SU-DHL-6 (cell line): ENCODE results near the gene MEX3A.

Experiments
- H2AFZ ChIP-seq: fragments of 200-600 bp; sonication (generic); 2 replicates; pipeline ENCODE4 v1.6.1; 2014; ENCODE audit warnings: low read depth, mild to moderate bottlenecking, moderate library complexity, mixed read lengths, antibody characterized with exemption, low read length; ENCODE audit not compliant: severe bottlenecking
- H3F3A ChIP-seq: fragments of 200-600 bp; shearing (Covaris generic); 2 replicates; pipeline ENCODE4 v1.6.0; 2016; ENCODE audit warnings: antibody characterized with exemption, mild to moderate bottlenecking; ENCODE audit not compliant: insufficient read depth
- H3K27ac ChIP-seq: fragments of 200-600 bp; sonication (generic); 2 replicates; pipeline ENCODE4 v1.5.1; 2016; ENCODE audit warnings: low read depth, mild to moderate bottlenecking, low read length, moderate library complexity, mixed read lengths
- H3K27me3 ChIP-seq: fragments of 200-600 bp; sonication (generic), shearing (Covaris generic); 2 replicates; pipeline ENCODE4 v1.6.0; 2014; ENCODE audit warnings: mild to moderate bottlenecking, low read length
- H3K36me3 ChIP-seq: fragments of 200-600 bp; sonication (generic); 2 replicates; pipeline ENCODE4 v1.6.1; 2014; ENCODE audit warnings: mild to moderate bottlenecking, low read length, mixed read lengths
- H3K4me2 ChIP-seq: fragments of 300-600, 200-600 bp; shearing (Covaris generic), sonication (generic); 2 replicates; pipeline ENCODE4 v1.6.0; 2014; ENCODE audit warnings: low read length, low read depth, mild to moderate bottlenecking; ENCODE audit not compliant: poor library complexity, severe bottlenecking
- H3K4me3 ChIP-seq: fragments of 200-600 bp; sonication (generic); 2 replicates; pipeline ENCODE4 v1.5.1; 2014; ENCODE audit warnings: antibody characterized with exemption, low read length, mild to moderate bottlenecking, mixed read lengths; ENCODE audit not compliant: insufficient read depth, poor library complexity, severe bottlenecking
- H3K79me2 ChIP-seq: fragments of 200-600 bp; sonication (generic); 2 replicates; pipeline ENCODE4 v1.6.1; 2014; ENCODE audit warnings: mild to moderate bottlenecking, low read length, moderate library complexity; ENCODE audit not compliant: insufficient read depth
- H3K9ac ChIP-seq: fragments of 200-600 bp; sonication (generic); 2 replicates; pipeline ENCODE4 v1.7.0; 2014; ENCODE audit warnings: mild to moderate bottlenecking, low read length
- H3K9me2 ChIP-seq: fragments of 200-600 bp; sonication (generic); replicated peaks from 2 replicates; pipeline ENCODE4 v1.6.1; 2014; ENCODE audit warnings: low read length; ENCODE audit not compliant: insufficient read depth
- H3K9me3 ChIP-seq: fragments of 200-600 bp; sonication (generic); 2 replicates; pipeline ENCODE4 v1.6.1; 2014; ENCODE audit warnings: low read length, mixed read lengths; ENCODE audit not compliant: insufficient read depth
- H4K20me1 ChIP-seq: fragments of 200-600 bp; sonication (generic); 2 replicates; pipeline ENCODE4 v1.6.1; 2014; ENCODE audit warnings: low read depth, mild to moderate bottlenecking, antibody characterized with exemption, low read length, moderate library complexity, mixed read lengths
- CTCF ChIP-seq: fragments of 200-600 bp; sonication (generic); IDR thresholded peaks from one replicate; pipeline ENCODE4 v1.5.1; 2017; ENCODE audit warnings: antibody characterized with exemption, mild to moderate bottlenecking, low read length, moderate library complexity; ENCODE audit not compliant: insufficient read depth, poor library complexity, severe bottlenecking
- EZH2phosphoT487 ChIP-seq: fragments of 200-600 bp; sonication (generic), shearing (Covaris generic); conservative IDR thresholded peaks from 2 replicates; pipeline ENCODE4 v1.6.1; 2018; ENCODE audit warnings: mild to moderate bottlenecking, antibody characterized with exemption, low read length, moderate library complexity, mixed read lengths

MEX3A gene

GRCh38 chr1:156099282-156099681 is 17.0 kb upstream of the MEX3A start:
- no peak for TF ChIP-seq EZH2phosphoT487
- TF ChIP-seq CTCF: no peak
- Histone ChIP-seq H3K27ac (no peak overlapping the region), H3K36me3 (no peaks in the 10 kb centered on the region), H3K27me3 (no peaks in the 10 kb centered on the region), H4K20me1 (no peaks in the 10 kb centered on the region), H3K9me3 (no peaks in the 10 kb centered on the region), H3F3A (no peaks in the 10 kb centered on the region), H3K9me2 (no peaks in the 10 kb centered on the region), H3K79me2 (no peaks in the 10 kb centered on the region), H3K9ac (no peak overlapping the region), H3K4me3 (no peak overlapping the region), H2AFZ (no peak overlapping the region), H3K4me2 (no peak overlapping the region)

GRCh38 chr1:156098784-156099183 is 16.5 kb upstream of the MEX3A start:
- Histone ChIP-seq H3K27ac (no peak overlapping the region), H3F3A (no peaks in the 10 kb centered on the region), H3K36me3 (no peaks in the 10 kb centered on the region), H2AFZ (no peak overlapping the region), H3K9ac (no peak overlapping the region), H3K27me3 (no peaks in the 10 kb centered on the region), H3K79me2 (no peaks in the 10 kb centered on the region), H3K4me2 (no peak overlapping the region), H4K20me1 (no peaks in the 10 kb centered on the region), H3K9me3 (no peaks in the 10 kb centered on the region), H3K9me2 (no peaks in the 10 kb centered on the region), H3K4me3 (no peak overlapping the region)
- no peak for TF ChIP-seq CTCF
- TF ChIP-seq EZH2phosphoT487: no peak

GRCh38 chr1:156097499-156098178 is 15.4 kb upstream of the MEX3A start:
- TF ChIP-seq EZH2phosphoT487 (no peak), CTCF (no peak)
- Histone ChIP-seq H3K9me3 (no peaks in the 10 kb centered on the region), H3K79me2 (no peaks in the 10 kb centered on the region), H4K20me1 (no peaks in the 10 kb centered on the region), H3K9me2 (no peaks in the 10 kb centered on the region), H3K9ac (no peak overlapping the region), H3K36me3 (no peaks in the 10 kb centered on the region), H3K27ac (no peak overlapping the region), H2AFZ (no peak overlapping the region), H3K27me3 (no peaks in the 10 kb centered on the region), H3F3A (no peaks in the 10 kb centered on the region), H3K4me2 (no peak overlapping the region), H3K4me3 (no peak overlapping the region)
